Neutrophil (primary cell): Measurements from ENCODE around the gene PRR16.

ENCODE experiments used
- H3K27ac ChIP-seq: fragments of 200-600 bp; sonication (generic); 2 replicates; pipeline ENCODE4 v1.5.1; 2016; ENCODE audit warnings: mild to moderate bottlenecking, moderate library complexity
- H3K27me3 ChIP-seq: fragments of 200-600 bp; sonication (generic); 2 replicates; pipeline ENCODE4 v1.6.0; 2016; ENCODE audit warnings: mild to moderate bottlenecking
- H3K36me3 ChIP-seq: fragments of 200-600 bp; sonication (generic); 2 replicates; pipeline ENCODE4 v1.5.1; 2017
- H3K4me1 ChIP-seq, 2 experiments: fragments of 200-600 bp in 1 of 2; sonication (generic) in 1 of 2; 1 replicate in 1 of 2; 2 replicates in 1 of 2; pipeline versions ENCODE4 v1.5.1 to v1.6.1; 2013 to 2016; ENCODE audit warnings: low read depth in 1 of 2, low read length in 1 of 2, mild to moderate bottlenecking in 1 of 2, moderate library complexity in 1 of 2; ENCODE audit not compliant: control insufficient read depth in 1 of 2, insufficient read depth in 1 of 2
- H3K4me3 ChIP-seq, 2 experiments: fragments of 200-600 bp in 1 of 2; sonication (generic) in 1 of 2; 1 replicate in 1 of 2; 2 replicates in 1 of 2; pipeline ENCODE4 v1.5.1; 2013 to 2016; ENCODE audit warnings: low read depth in 1 of 2, low read length in 1 of 2, mild to moderate bottlenecking in 1 of 2, moderate library complexity in 1 of 2
- H3K9me3 ChIP-seq: fragments of 200-600 bp; sonication (generic); 2 replicates; pipeline ENCODE4 v1.5.1; 2016
- CTCF ChIP-seq: fragments of 200-600 bp; sonication (generic); IDR thresholded peaks from 2 replicates; pipeline ENCODE4 v1.5.1; 2016; ENCODE audit warnings: antibody characterized with exemption

The PRR16 gene

GRCh38 chr5:120640778-120641177, 176.7 kb downstream of the PRR16 start:
- no peak overlapping the region for H3K4me3 ChIP-seq
- no peak overlapping the region for H3K27ac ChIP-seq
- no peak for TF ChIP-seq CTCF
- H3K4me1 ChIP-seq: no peaks in the 10 kb centered on the region
- no peaks in the 10 kb centered on the region for H3K9me3 ChIP-seq
- no peaks in the 10 kb centered on the region for H3K27me3 ChIP-seq
- no peaks in the 10 kb centered on the region for H3K36me3 ChIP-seq

- Histone ChIP-seq H3K27ac (no peak overlapping the region), H3K9me3 (no peaks in the 10 kb centered on the region), H3K4me3 (no peak overlapping the region), H3K4me1 (no peaks in the 10 kb centered on the region), H3K36me3 (no peaks in the 10 kb centered on the region), H3K27me3 (no peaks in the 10 kb centered on the region)
- no peak for TF ChIP-seq CTCF
These were observed 180.4 kb downstream of the PRR16 start for GRCh38 chr5:120644516-120644915.

- H3K27me3 ChIP-seq: no peaks in the 10 kb centered on the region
- H3K36me3 ChIP-seq: no peaks in the 10 kb centered on the region
- H3K4me1 ChIP-seq: no peaks in the 10 kb centered on the region
- no peak overlapping the region for H3K4me3 ChIP-seq
- no peak for TF ChIP-seq CTCF
- H3K27ac ChIP-seq: no peak overlapping the region
- H3K9me3 ChIP-seq: no peaks in the 10 kb centered on the region
These were observed 191.8 kb downstream of the PRR16 start for GRCh38 chr5:120655828-120656435.

GRCh38 chr5:120657104-120657503, 193.0 kb downstream of the PRR16 start:
- Histone ChIP-seq H3K27me3 (no peaks in the 10 kb centered on the region), H3K9me3 (no peaks in the 10 kb centered on the region), H3K36me3 (no peaks in the 10 kb centered on the region), H3K27ac (no peak overlapping the region), H3K4me3 (no peak overlapping the region), H3K4me1 (no peaks in the 10 kb centered on the region)
- no peak for TF ChIP-seq CTCF

GRCh38 chr5:120677481-120677880, 213.4 kb downstream of the PRR16 start:
- no peak for TF ChIP-seq CTCF
- no peaks in the 10 kb centered on the region for H3K27me3 ChIP-seq

GRCh38 chr5:120678279-120678678, 214.2 kb downstream of the PRR16 start:
- no peaks in the 10 kb centered on the region for H3K9me3 ChIP-seq
- H3K27ac ChIP-seq: no peak overlapping the region
- no peaks in the 10 kb centered on the region for H3K36me3 ChIP-seq
- no peak overlapping the region for H3K4me3 ChIP-seq
- no peaks in the 10 kb centered on the region for H3K4me1 ChIP-seq
- TF ChIP-seq CTCF: no peak
- H3K27me3 ChIP-seq: no peaks in the 10 kb centered on the region

More at GRCh38 chr5:120677481-120677880, 213.4 kb downstream of the PRR16 start:
- no peaks in the 10 kb centered on the region for H3K36me3 ChIP-seq
- H3K4me1 ChIP-seq: no peaks in the 10 kb centered on the region
- H3K4me3 ChIP-seq: no peak overlapping the region
- no peaks in the 10 kb centered on the region for H3K9me3 ChIP-seq
- H3K27ac ChIP-seq: no peak overlapping the region
